Astrocyte (in vitro differentiated cells and primary cell): ENCODE data around the gene RTEL1. TPM values are rescaled to one million over a fixed set of nuclear protein-coding genes. Genes with fewer than 3 reads are reported as not detected.

Experiments used
- DNase-seq: peaks from one replicate; pipeline ENCODE4 v3.0.0-alpha.2; 2010; ENCODE audit warnings: low read depth
- FAIRE-seq: peaks from 2 replicates; lab custom pipeline; 2011; peaks lifted over from hg19 to GRCh38; lab: Jason Lieb, UNC
- H2AFZ ChIP-seq: 2 replicates; pipeline ENCODE4 v1.6.0; 2012; ENCODE audit warnings: low read depth, low read length, inconsistent platforms
- H3K27ac ChIP-seq: 2 replicates; pipeline ENCODE4 v1.5.1; 2011; ENCODE audit warnings: low read depth, low read length, inconsistent platforms
- H3K27me3 ChIP-seq: 2 replicates; pipeline ENCODE4 v1.6.0; 2011; ENCODE audit warnings: low read length, inconsistent platforms; ENCODE audit not compliant: insufficient read depth
- H3K36me3 ChIP-seq: 2 replicates; pipeline ENCODE4 v1.5.1; 2011; ENCODE audit warnings: low read length, inconsistent platforms; ENCODE audit not compliant: insufficient read depth
- H3K4me1 ChIP-seq: 2 replicates; pipeline ENCODE4 v1.5.1; 2011; ENCODE audit warnings: low read length, inconsistent platforms; ENCODE audit not compliant: insufficient read depth
- H3K4me2 ChIP-seq: 2 replicates; pipeline ENCODE4 v1.6.0; 2012; ENCODE audit warnings: low read length, inconsistent platforms
- H3K4me3 ChIP-seq: 2 replicates; pipeline ENCODE4 v1.5.1; 2011; ENCODE audit warnings: low read depth, mild to moderate bottlenecking, low read length, inconsistent platforms; ENCODE audit not compliant: insufficient read depth
- H3K79me2 ChIP-seq: 2 replicates; pipeline ENCODE4 v1.6.0; 2012; ENCODE audit warnings: mild to moderate bottlenecking, low read length, inconsistent platforms; ENCODE audit not compliant: insufficient read depth
- H3K9ac ChIP-seq: 2 replicates; pipeline ENCODE4 v1.6.0; 2012; ENCODE audit warnings: mild to moderate bottlenecking, low read length, inconsistent platforms
- H3K9me3 ChIP-seq: 2 replicates; pipeline ENCODE4 v1.5.1; 2012; ENCODE audit warnings: low read depth, mild to moderate bottlenecking, low read length, inconsistent platforms; ENCODE audit not compliant: insufficient read depth
- H4K20me1 ChIP-seq: 2 replicates; pipeline ENCODE4 v1.6.0; 2012; ENCODE audit warnings: low read length, inconsistent platforms; ENCODE audit not compliant: insufficient read depth
- H3K27ac Mint-ChIP-seq: one replicate; pipeline ENCODE4 v1.8.0; 2021; ENCODE audit warnings: mild to moderate bottlenecking, mixed read lengths; ENCODE audit not compliant: unreplicated experiment
- H3K27me3 Mint-ChIP-seq: one replicate; pipeline ENCODE4 v1.8.0; 2021; ENCODE audit warnings: low read depth, mixed read lengths; ENCODE audit not compliant: unreplicated experiment
- H3K36me3 Mint-ChIP-seq: one replicate; pipeline ENCODE4 v1.8.0; 2021; ENCODE audit warnings: low read depth, mixed read lengths; ENCODE audit not compliant: unreplicated experiment
- H3K4me1 Mint-ChIP-seq: one replicate; pipeline ENCODE4 v1.8.0; 2021; ENCODE audit warnings: low read depth, mixed read lengths; ENCODE audit not compliant: unreplicated experiment
- H3K4me3 Mint-ChIP-seq: one replicate; pipeline ENCODE4 v1.8.0; 2021; ENCODE audit warnings: mild to moderate bottlenecking, moderate library complexity, mixed read lengths; ENCODE audit not compliant: unreplicated experiment
- H3K9me3 Mint-ChIP-seq: one replicate; pipeline ENCODE4 v1.8.0; 2021; ENCODE audit warnings: mild to moderate bottlenecking, mixed read lengths; ENCODE audit not compliant: unreplicated experiment
- CTCF ChIP-seq: IDR thresholded peaks from 2 replicates; pipeline ENCODE4 v1.5.1; 2011; ENCODE audit warnings: low read depth, mild to moderate bottlenecking, inconsistent platforms, low read length, moderate library complexity; ENCODE audit not compliant: insufficient read depth
- EZH2 ChIP-seq: IDR thresholded peaks from 2 replicates; pipeline ENCODE4 v1.6.1; 2012; ENCODE audit warnings: mild to moderate bottlenecking, low read length, inconsistent platforms; ENCODE audit not compliant: insufficient read depth
- total RNA-seq: library from RNA; stranded (reverse); gene quantifications from 2 replicates; pipeline ENCODE4 v1.2.1, GENCODE V29; 2021

Gene RTEL1
- total RNA-seq, 1 donor from 2014 or later = 15.5 TPM

- FAIRE-seq (no peak), DNase-seq (no peak)
- H3K4me2 ChIP-seq = no peak overlapping the region
- peaks cover 25% of the 10 kb centered on the region for H3K4me1 ChIP-seq
- Mint-ChIP-seq H3K4me3 (no peak overlapping the region), H3K36me3 (peaks cover 3% of the 10 kb centered on the region), H3K9me3 (no peaks in the 10 kb centered on the region), H3K27me3 (no peaks in the 10 kb centered on the region), H3K4me1 (peaks cover 3% of the 10 kb centered on the region), H3K27ac (peak overlapping the region; percentile 47)
- no peak overlapping the region for H2AFZ ChIP-seq
- TF ChIP-seq CTCF = no peak
- TF ChIP-seq EZH2 = no peak
- H3K27ac ChIP-seq = no peak overlapping the region
- no peak overlapping the region for H3K4me3 ChIP-seq
- no peaks in the 10 kb centered on the region for H3K27me3 ChIP-seq
- H3K36me3 ChIP-seq = no peaks in the 10 kb centered on the region
- no peak overlapping the region for H3K9ac ChIP-seq
- no peaks in the 10 kb centered on the region for H3K9me3 ChIP-seq
- peaks cover 9% of the 10 kb centered on the region for H3K79me2 ChIP-seq
- no peaks in the 10 kb centered on the region for H4K20me1 ChIP-seq
Observed at GRCh38 chr20:63693733-63694583, 35.8 kb downstream of the RTEL1 start.

- no peak overlapping the region for H3K27ac Mint-ChIP-seq
- Histone ChIP-seq H3K27ac (no peak overlapping the region), H2AFZ (no peak overlapping the region), H3K9ac (no peak overlapping the region), H3K79me2 (peaks cover 12% of the 10 kb centered on the region), H3K4me3 (no peak overlapping the region), H4K20me1 (no peaks in the 10 kb centered on the region), H3K4me2 (no peak overlapping the region), H3K27me3 (no peaks in the 10 kb centered on the region), H3K4me1 (peaks cover 33% of the 10 kb centered on the region), H3K36me3 (no peaks in the 10 kb centered on the region), H3K9me3 (no peaks in the 10 kb centered on the region)
- DNase-seq (no peak), FAIRE-seq (no peak)
- H3K4me1 Mint-ChIP-seq = peaks cover 6% of the 10 kb centered on the region
- no peak overlapping the region for H3K4me3 Mint-ChIP-seq
- TF ChIP-seq EZH2 (no peak), CTCF (no peak)
- no peaks in the 10 kb centered on the region for H3K9me3 Mint-ChIP-seq
- no peaks in the 10 kb centered on the region for H3K27me3 Mint-ChIP-seq
- H3K36me3 Mint-ChIP-seq = peaks cover 3% of the 10 kb centered on the region
Observed at GRCh38 chr20:63694584-63695423, 36.7 kb downstream of the RTEL1 start.
